Ovary (tissue), 3 donors: ENCODE measurements around the gene ZNF17.

ENCODE experiments used
- CTCF ChIP-seq, 3 donors: fragments of 450-650 bp in 2 of 3; fragments of 200-600 bp in 1 of 3; IDR thresholded peaks; one replicate each; pipeline versions ENCODE4 v1.5.1 to v1.8.0; 2016 to 2022; ENCODE audit warnings: antibody characterized with exemption in 3 of 3, mild to moderate bottlenecking in 1 of 3
- EP300 ChIP-seq: sonication (generic); formaldehyde crosslinking; IDR thresholded peaks from one replicate; pipeline ENCODE4 v1.6.1; 2017; ENCODE audit warnings: antibody characterized with exemption
- POLR2A ChIP-seq: fragments of 450-650 bp; IDR thresholded peaks from one replicate; pipeline ENCODE4 v1.6.1; 2017; ENCODE audit warnings: antibody characterized with exemption, mild to moderate bottlenecking, moderate library complexity
- donor health status: DM: no; HTN: no; CAD: no.

GRCh38 chr19:57377498-57378146, 33.3 kb upstream of the ZNF17 start:
- TF ChIP-seq CTCF (IDR thresholded peaks at IDR 0.05) (no peak), POLR2A (no peak), EP300 (no peak)
